NCI-H2029 treated with DMSO at 0.1 percent for 48 hours (cell line): Measurements from ENCODE around the gene SGMS1.
"Not testable (repeated sequence)": the region's sequence is repeated elsewhere in the genome, so short reads cannot be mapped to it uniquely, and the experiment has no call there.

Experiments
- DNase-seq: peaks from one replicate; lab custom pipeline; 2025; lab: John Stamatoyannopoulos, UW

The SGMS1 gene

DNA sequence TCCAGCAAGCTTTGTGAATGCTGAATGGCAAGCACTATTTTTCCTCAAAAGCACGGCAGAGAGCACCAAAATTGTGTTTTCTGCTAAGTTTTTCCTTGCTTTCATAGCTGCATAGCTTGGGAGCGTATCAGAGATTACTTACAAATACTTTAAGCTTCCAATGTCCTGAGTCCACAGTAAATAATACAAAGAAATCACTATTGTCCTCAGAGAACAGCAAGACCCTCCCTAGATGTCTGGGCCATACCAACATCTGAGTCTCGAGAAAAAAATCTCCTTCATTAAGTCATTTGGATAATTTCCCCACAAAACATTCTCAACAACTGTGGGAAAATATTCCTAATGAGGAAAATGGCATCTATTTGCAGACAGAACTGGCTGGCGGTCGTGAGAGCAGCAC lies 41.7 kb downstream of the SGMS1 start:
- no peak for DNase-seq

DNA sequence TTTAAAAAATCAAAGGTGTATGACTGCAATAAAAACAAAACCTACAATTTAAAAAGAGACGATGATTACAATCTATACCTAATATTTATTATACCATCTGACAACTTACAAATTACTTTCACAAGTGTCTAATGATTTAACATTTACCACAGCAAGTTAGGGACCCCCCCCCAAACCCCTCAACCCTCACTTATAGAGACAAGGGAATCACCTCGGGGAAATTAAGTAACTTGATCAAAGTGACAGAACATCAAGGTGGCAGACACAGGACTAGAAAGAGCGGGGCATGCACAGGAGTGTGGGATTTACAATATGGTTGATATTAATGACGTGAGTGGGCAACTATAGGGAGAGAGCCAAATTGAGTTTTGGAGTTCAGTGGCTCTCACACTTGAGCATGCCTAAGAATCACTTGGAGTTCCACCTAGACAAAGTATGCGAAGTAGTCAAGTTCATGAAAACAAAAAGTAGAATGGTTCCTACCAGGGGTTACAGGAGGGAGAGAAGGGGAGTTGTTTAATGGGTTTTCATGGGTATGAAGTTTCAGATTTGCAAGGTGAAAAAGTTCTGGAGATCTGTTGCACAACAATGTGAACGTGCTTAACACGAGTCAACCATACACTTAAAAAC lies 43.4 kb downstream of the SGMS1 start:
- DNase-seq, result no peak

- no peak for DNase-seq
These were observed 44.1 kb downstream of the SGMS1 start for GRCh38 chr10:50579491-50580261.

DNA sequence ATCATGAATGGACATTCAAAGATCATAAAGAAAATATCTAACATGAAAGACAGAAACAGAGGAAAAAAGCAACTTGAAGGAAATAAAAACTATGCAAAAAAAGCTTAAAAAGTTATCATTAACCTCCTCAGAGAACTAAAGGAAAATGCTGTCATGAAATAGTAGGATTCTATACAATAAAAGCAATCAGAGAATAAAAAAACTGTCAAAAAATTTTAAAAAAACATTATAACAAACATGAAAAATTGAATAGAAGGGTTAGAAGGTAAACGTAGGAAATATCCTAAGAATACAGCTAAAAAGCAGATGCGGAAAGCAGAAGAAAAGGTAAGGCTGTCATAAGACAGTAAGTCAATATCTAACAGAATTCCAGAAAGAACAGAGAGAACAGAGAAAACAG lies 44.8 kb downstream of the SGMS1 start:
- DNase-seq, result no peak

DNA sequence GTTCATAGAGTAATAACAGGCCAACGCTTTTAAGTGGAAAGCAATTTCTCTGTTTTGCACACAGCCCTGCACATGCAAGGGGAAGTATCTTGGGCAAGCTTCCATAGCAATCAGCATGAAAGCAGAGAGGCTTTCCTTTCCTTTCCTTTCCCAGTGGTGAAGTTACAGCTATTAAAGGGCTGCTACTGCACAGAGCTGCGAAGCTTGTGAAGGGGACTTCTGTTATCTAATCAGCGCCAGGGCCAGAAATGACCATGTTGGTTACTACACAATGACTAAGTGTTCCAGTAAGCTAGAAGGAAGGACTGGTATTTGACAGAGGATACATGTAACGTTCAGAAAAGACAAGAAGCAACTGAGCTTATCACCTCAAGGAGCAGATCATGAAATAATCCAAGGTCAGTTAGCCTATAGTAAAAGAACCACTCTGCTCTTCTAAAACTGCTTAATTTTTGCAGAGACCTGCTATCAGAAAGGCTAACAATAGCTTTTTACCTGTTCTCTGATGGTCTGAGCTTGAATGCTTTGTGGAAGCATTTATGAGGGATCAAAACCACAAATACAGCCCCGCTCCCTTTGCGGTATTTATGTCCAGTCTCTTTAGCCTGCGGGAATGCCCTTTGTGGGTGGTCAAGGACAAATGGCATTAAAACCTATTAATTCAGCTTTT lies 45.9 kb downstream of the SGMS1 start:
- peak; percentile 23 for DNase-seq

DNA sequence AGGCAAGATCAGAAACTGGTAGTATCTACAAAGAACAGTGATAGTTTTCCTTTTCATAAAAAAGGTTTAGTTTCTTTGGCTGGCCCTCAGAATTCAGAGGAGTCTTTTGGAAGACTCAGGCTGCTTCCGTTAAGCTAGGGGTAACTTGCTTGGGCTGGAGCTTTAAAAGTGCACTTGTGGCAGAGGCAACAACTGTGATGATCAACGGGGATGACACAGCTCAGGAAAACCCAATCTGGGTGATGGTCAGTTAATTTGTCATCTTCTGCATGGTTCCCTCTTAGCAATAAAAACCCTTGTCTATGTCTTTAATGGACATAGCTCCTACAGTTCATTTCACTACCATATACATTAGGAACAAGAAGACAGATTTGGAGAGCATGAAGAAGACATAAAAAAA lies 46.7 kb downstream of the SGMS1 start:
- no peak for DNase-seq

GRCh38 chr10:50576245-50576815 lies 47.4 kb downstream of the SGMS1 start:
- DNase-seq, result no peak

DNA sequence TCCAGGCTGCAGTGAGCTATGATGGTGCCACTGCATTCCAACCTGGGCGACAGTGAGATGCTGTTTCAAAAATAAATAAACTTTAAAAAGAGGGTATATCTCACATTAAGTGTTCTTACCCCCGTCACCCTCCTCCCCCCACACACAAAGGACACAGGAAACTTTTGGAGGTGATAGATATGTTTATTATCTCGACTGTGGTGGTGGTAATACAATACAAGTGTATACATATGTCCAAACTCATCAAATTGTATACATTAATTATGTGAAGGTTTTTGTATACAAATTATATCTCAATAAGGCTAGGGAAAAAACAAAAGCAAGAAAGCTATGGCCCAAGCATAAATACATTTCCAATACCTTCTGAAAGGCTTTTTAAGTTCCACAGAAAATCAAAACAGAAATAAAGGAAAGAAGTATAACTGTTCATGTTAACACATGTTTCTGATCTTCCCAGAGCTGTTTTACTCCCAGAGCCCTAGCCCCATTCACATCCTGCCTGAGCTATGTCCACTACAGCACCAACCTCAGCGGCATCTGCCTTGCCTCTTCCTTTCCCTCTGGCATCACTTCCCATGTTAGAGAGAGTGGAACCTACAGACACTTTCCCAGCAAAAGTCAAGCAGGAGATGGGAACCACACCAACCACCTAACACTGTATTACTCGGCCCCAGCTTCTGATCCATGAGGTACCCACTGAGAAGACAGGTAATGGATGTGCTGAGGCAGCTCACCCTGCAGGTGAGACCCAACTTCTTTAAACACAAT lies 48.1 kb downstream of the SGMS1 start:
- no peak for DNase-seq

- DNase-seq, result no peak
These were observed 48.8 kb downstream of the SGMS1 start for GRCh38 chr10:50574931-50575330.

GRCh38 chr10:50574305-50574704 lies 49.5 kb downstream of the SGMS1 start:
- DNase-seq, result no peak

DNA sequence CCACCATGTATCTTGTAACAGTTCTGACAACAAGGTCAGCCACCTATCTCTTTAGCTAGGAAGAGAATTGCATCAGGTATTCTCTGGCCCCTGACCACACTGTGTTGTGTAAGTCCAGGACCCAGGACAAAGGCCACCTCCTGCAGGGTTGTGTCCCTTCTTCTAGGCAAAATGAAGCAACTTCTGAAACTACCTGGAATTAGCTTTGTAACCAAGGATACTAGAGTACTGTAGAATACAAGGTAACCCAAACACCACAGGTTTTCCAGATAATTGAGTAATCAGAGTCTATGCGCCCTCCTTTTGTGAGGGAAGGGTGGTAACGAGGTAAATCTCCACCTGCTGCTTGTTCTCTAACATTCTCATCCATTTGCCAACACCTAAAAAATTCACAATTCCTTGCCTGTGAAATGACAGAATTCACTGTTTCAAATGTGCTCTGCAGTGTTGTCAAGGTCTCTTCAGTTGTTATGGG lies 51.7 kb downstream of the SGMS1 start:
- DNase-seq, result no peak

DNA sequence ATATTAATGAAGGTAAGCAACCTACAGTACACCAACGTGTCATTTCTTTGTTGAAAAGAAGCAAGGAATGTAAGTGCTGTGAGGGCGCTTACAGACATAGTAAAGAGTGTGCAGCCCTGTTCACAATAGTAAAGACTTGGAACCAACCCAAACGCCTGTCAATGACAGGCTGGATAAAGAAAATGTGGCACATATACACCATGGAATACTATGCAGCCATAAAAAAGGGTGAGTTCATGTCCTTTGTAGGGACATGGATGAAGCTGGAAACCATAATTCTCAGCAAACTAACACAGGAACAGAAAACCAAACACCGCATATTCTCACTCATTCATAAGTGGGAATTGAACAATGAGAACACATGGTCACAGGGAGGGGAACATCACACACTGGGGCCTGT lies 55.0 kb downstream of the SGMS1 start:
- not testable (repeated sequence) for DNase-seq

- peak; percentile 12 for DNase-seq
These were observed 56.4 kb downstream of the SGMS1 start for GRCh38 chr10:50567384-50567783.

DNA sequence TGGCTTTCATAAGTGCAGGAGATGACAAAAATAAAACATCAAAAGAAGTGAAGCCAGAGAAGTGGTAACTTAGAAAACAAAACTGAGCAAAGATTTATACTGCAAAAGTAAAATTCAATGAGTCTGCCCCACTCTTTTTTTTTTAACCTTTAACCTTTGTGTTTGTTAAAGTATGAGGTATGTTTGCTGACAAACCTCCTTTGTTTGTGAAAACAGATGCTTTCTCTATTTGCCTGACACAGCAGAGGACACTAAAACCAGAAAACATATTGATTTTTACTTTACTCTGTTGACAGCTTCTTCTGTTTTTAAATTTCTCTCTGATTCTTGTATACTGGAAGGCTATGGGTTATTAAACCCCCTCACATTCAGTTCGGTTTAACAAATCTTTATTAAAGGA lies 57.6 kb downstream of the SGMS1 start:
- no peak for DNase-seq

- no peak for DNase-seq
These were observed 58.3 kb downstream of the SGMS1 start for GRCh38 chr10:50565301-50566083.

- no peak for DNase-seq
These were observed 59.9 kb downstream of the SGMS1 start for GRCh38 chr10:50563906-50564305.

- no peak for DNase-seq
These were observed 61.9 kb downstream of the SGMS1 start for GRCh38 chr10:50561816-50562215.

GRCh38 chr10:50561266-50561665 lies 62.5 kb downstream of the SGMS1 start:
- DNase-seq, result no peak

DNA sequence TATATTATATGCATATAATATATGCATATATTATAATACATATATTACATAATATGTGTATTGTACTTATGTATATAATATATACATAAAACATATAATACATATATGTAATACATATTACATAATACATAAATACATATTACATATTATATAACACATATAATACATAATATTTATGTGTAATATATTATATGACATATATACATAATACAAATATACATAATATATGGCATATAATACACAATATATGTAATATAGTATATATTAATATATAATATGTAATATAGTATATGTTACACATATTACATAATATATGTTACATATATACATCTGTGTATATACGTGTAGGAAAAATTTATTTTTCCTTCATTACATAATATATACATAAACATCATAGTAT lies 63.4 kb downstream of the SGMS1 start:
- no peak for DNase-seq

DNA sequence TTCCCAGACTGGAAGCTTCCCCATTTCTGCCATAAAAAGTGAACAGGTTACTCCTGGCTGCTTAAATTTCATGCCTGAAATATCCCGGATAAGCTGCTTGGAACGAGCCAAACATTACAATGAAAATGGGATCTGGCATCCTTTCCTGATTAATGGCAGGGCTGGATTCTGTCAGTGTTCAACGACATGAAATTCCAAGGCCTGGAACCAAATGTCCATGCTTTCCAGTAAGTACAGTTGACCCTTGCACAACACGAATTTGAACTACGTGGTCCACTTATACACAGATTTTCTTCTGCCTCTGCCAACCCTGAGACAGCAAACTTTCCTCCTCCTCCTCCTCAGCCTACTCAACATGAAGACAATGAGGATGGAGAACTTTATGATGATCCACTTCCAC lies 65.4 kb downstream of the SGMS1 start:
- DNase-seq, result no peak

DNA sequence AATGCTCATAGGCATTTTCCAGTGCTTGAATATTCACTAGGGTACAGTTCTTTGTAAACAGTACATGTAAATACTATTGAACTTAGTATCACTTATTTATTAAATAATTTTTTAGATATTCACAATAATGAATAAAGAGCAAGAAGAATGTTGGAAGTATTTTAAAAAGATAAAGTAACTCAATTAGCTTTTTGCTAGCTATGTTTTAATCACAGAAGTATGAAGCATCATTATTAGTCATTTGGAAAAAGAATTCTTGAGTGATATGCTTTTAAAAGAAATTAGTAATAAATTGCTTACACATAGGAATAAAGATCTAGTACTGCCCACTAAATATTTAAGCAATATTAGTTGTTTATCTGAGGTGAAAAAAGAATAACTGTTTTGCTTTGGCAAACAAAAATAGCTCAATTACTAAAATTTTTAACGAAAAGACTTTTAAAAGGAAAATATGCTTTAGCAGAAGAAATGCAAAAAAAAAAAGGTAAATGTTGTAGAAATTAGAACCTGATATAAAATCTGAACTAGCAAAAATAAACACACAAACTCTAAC lies 66.5 kb downstream of the SGMS1 start:
- no peak for DNase-seq
